GM23338 (cell line): ENCODE measurements around the gene FBN2. TPM values are rescaled to one million over a fixed set of nuclear protein-coding genes. Genes with fewer than 3 reads are reported as not detected.

Experiments used
- ATAC-seq: fragments of 200-7000 bp; cut with Tn5 transposase; 3 replicates; pipeline ENCODE4 v1.9.1; 2020
- DNase-seq: peaks from one replicate; pipeline ENCODE4 v3.0.0-alpha.2; 2015; ENCODE audit warnings: low spot score
- H2AFZ ChIP-seq: fragments of 200-600 bp; sonication (generic); 2 replicates; pipeline ENCODE4 v1.8.0; 2016; ENCODE audit warnings: antibody characterized with exemption, mild to moderate bottlenecking, moderate library complexity
- H3F3A ChIP-seq: fragments of 200-600 bp; sonication (generic); replicated peaks from 2 replicates; pipeline ENCODE4 v1.8.0; 2017; ENCODE audit warnings: antibody characterized with exemption, mixed run types, low read depth
- H3K27ac ChIP-seq: fragments of 200-600 bp; sonication (generic); 2 replicates; pipeline ENCODE4 v1.6.1; 2016; ENCODE audit warnings: low read depth
- H3K27me3 ChIP-seq: fragments of 200-600 bp; sonication (generic); 2 replicates; pipeline ENCODE4 v1.8.0; 2016; ENCODE audit warnings: mild to moderate bottlenecking, mixed run types, moderate library complexity; ENCODE audit not compliant: insufficient read depth
- H3K36me3 ChIP-seq: fragments of 200-600 bp; sonication (generic); 2 replicates; pipeline ENCODE4 v1.8.0; 2016; ENCODE audit warnings: mild to moderate bottlenecking; ENCODE audit not compliant: insufficient read depth
- H3K4me1 ChIP-seq: fragments of 200-600 bp; sonication (generic); 2 replicates; pipeline ENCODE4 v1.8.0; 2016; ENCODE audit warnings: mild to moderate bottlenecking, moderate library complexity; ENCODE audit not compliant: insufficient read depth
- H3K4me2 ChIP-seq: fragments of 200-600 bp; sonication (generic); 2 replicates; pipeline ENCODE4 v1.7.1; 2017; ENCODE audit warnings: mixed run types
- H3K4me3 ChIP-seq: fragments of 200-600 bp; sonication (generic); 2 replicates; pipeline ENCODE4 v1.6.1; 2016; ENCODE audit warnings: mixed run types
- H3K79me2 ChIP-seq: fragments of 200-600 bp; sonication (generic); replicated peaks from 2 replicates; pipeline ENCODE4 v1.8.0; 2017; ENCODE audit warnings: mild to moderate bottlenecking; ENCODE audit not compliant: insufficient read depth
- H3K9me2 ChIP-seq: fragments of 200-600 bp; sonication (generic); 2 replicates; pipeline ENCODE4 v1.8.0; 2017; ENCODE audit not compliant: insufficient read depth
- H4K20me1 ChIP-seq: fragments of 200-600 bp; sonication (generic); replicated peaks from 2 replicates; pipeline ENCODE4 v1.8.0; 2017; ENCODE audit warnings: mild to moderate bottlenecking; ENCODE audit not compliant: insufficient read depth
- H3K27ac Mint-ChIP-seq: 2 replicates; pipeline ENCODE4 v1.8.0; 2020; ENCODE audit warnings: inconsistent platforms, mild to moderate bottlenecking, moderate library complexity, mixed read lengths
- H3K27me3 Mint-ChIP-seq: 3 replicates; pipeline ENCODE4 v1.8.0; 2022; ENCODE audit warnings: low read depth, mild to moderate bottlenecking, moderate library complexity, mixed read lengths, inconsistent platforms; ENCODE audit not compliant: insufficient read depth, poor library complexity
- H3K36me3 Mint-ChIP-seq: 3 replicates; pipeline ENCODE4 v1.8.0; 2021; ENCODE audit warnings: low read depth, mild to moderate bottlenecking, inconsistent platforms, moderate library complexity, mixed read lengths
- H3K4me1 Mint-ChIP-seq: 3 replicates; pipeline ENCODE4 v1.8.0; 2020; ENCODE audit warnings: mild to moderate bottlenecking, inconsistent platforms, mixed read lengths
- H3K4me3 Mint-ChIP-seq: 3 replicates; pipeline ENCODE4 v1.8.0; 2021; ENCODE audit warnings: moderate library complexity, mild to moderate bottlenecking, inconsistent platforms, mixed read lengths
- H3K9me3 Mint-ChIP-seq: 3 replicates; pipeline ENCODE4 v1.8.0; 2020; ENCODE audit warnings: moderate library complexity, mild to moderate bottlenecking, inconsistent platforms, mixed read lengths
- CREB1 ChIP-seq: fragments of 250-450 bp; sonication (Bioruptor Pico); IDR thresholded peaks from 2 replicates; pipeline ENCODE4 v1.5.0; 2020; ENCODE audit warnings: low read depth, mild to moderate bottlenecking, moderate library complexity
- CTCF ChIP-seq, 2 experiments: fragments of 200-600 bp in 1 of 2; sonication (generic) in 1 of 2; conservative IDR thresholded peaks; 2 replicates each; pipeline versions ENCODE4 v1.5.1 to v1.6.1; 2016 to 2017; ENCODE audit warnings: antibody characterized with exemption in 2 of 2, low read depth in 2 of 2, mild to moderate bottlenecking in 2 of 2, moderate library complexity in 1 of 2
- ETS1 ChIP-seq: IDR thresholded peaks from 2 replicates; pipeline ENCODE4 v1.6.1; 2016; ENCODE audit warnings: antibody characterized with exemption
- EZH2 ChIP-seq: fragments of 200-600 bp; sonication (generic); IDR thresholded peaks from one replicate; pipeline ENCODE4 v1.8.0; 2017; ENCODE audit warnings: antibody characterized with exemption, mild to moderate bottlenecking, low read depth; ENCODE audit not compliant: unreplicated experiment
- EZH2phosphoT487 ChIP-seq: fragments of 200-600 bp; sonication (generic); IDR thresholded peaks from one replicate; pipeline ENCODE4 v1.8.1; 2018; ENCODE audit warnings: antibody characterized with exemption; ENCODE audit not compliant: unreplicated experiment
- JUNB ChIP-seq: IDR thresholded peaks from one replicate; pipeline ENCODE4 v1.6.1; 2016; ENCODE audit warnings: antibody characterized with exemption; ENCODE audit not compliant: unreplicated experiment
- NANOG ChIP-seq: IDR thresholded peaks from 2 replicates; pipeline ENCODE4 v1.6.1; 2016; ENCODE audit warnings: antibody characterized with exemption, borderline replicate concordance
- POLR2AphosphoS5 ChIP-seq: IDR thresholded peaks from 2 replicates; pipeline ENCODE4 v1.6.1; 2016; ENCODE audit warnings: antibody characterized with exemption, low read depth
- STAT1 ChIP-seq: IDR thresholded peaks from one replicate; pipeline ENCODE4 v1.6.1; 2016; ENCODE audit warnings: antibody characterized with exemption; ENCODE audit not compliant: unreplicated experiment
- ZNF114 ChIP-seq: fragments of 250-450 bp; sonication (Bioruptor Pico); IDR thresholded peaks from 2 replicates; pipeline ENCODE4 v1.5.0; 2020; ENCODE audit warnings: mild to moderate bottlenecking, moderate library complexity
- ZNF331 ChIP-seq: fragments of 250-450 bp; sonication (Bioruptor Pico); IDR thresholded peaks from 2 replicates; pipeline ENCODE4 v1.5.0; 2020; ENCODE audit warnings: low read depth, mild to moderate bottlenecking, moderate library complexity
- ZNF462 ChIP-seq: fragments of 250-450 bp; sonication (Bioruptor Pico); IDR thresholded peaks from 2 replicates; pipeline ENCODE4 v1.5.0; 2020; ENCODE audit warnings: mild to moderate bottlenecking, moderate library complexity
- polyA plus RNA-seq: library from polyadenylated mRNA; unstranded; fragments of >200 nt; fragmentation: Nextera tagmentation; extraction: Ambion mirVana; gene quantifications from 2 replicates; pipeline ENCODE4 v1.2.1, GENCODE V29; 2016
- total RNA-seq: library from RNA; depleted of rRNA; stranded (reverse); fragments of >200 nt; shearing (Covaris generic); gene quantifications from 2 replicates; pipeline ENCODE4 v1.2.3, GENCODE V29; 2014

The FBN2 gene
- total and polyA plus RNA-seq, 2 experiments from 2014 or later, result 2.6 to 13.6 TPM

- H3K79me2 ChIP-seq, result no peaks in the 10 kb centered on the region
- no peaks in the 10 kb centered on the region for H3K27me3 Mint-ChIP-seq
- no peaks in the 10 kb centered on the region for H4K20me1 ChIP-seq
- H3K36me3 ChIP-seq, result no peaks in the 10 kb centered on the region
- H3K27ac Mint-ChIP-seq, result no peak overlapping the region
- H3K4me1 Mint-ChIP-seq, result no peaks in the 10 kb centered on the region
- H3K4me1 ChIP-seq, result no peaks in the 10 kb centered on the region
- ATAC-seq, result no peak
- H3K4me3 ChIP-seq, result no peak overlapping the region
- no peak overlapping the region for H3K4me3 Mint-ChIP-seq
- DNase-seq, result no peak
- H3K27me3 ChIP-seq, result no peaks in the 10 kb centered on the region
- H3K4me2 ChIP-seq, result no peak overlapping the region
- no peak overlapping the region for H2AFZ ChIP-seq
- H3K9me2 ChIP-seq, result 0 out of 2 replicates have a peak, but pooled peaks cover 3% of the 10 kb centered on the region
- no peaks in the 10 kb centered on the region for H3K9me3 Mint-ChIP-seq
- no peaks in the 10 kb centered on the region for H3F3A ChIP-seq
- H3K27ac ChIP-seq, result no peak overlapping the region
- peaks cover 10% of the 10 kb centered on the region; the same call in 1 of the 3 replicates for H3K36me3 Mint-ChIP-seq
- TF ChIP-seq EZH2phosphoT487 (no peak), JUNB (no peak), ETS1 (no peak), CTCF (conservative IDR thresholded peaks at IDR 0.05; ENCODE audit: low read depth in 2 of 2) (no peak), ZNF331 (CRISPR knock-in tag) (no peak)
Observed at GRCh38 chr5:128466554-128466953, 71.5 kb downstream of the FBN2 start.

GRCh38 chr5:128464596-128464995 is 73.4 kb downstream of the FBN2 start:
- Histone ChIP-seq H3F3A (no peaks in the 10 kb centered on the region), H3K4me1 (no peaks in the 10 kb centered on the region), H3K27ac (no peak overlapping the region), H4K20me1 (no peaks in the 10 kb centered on the region), H3K4me3 (no peak overlapping the region), H3K36me3 (no peaks in the 10 kb centered on the region), H3K27me3 (no peaks in the 10 kb centered on the region), H2AFZ (no peak overlapping the region), H3K4me2 (no peak overlapping the region), H3K79me2 (no peaks in the 10 kb centered on the region), H3K9me2 (no peaks in the 10 kb centered on the region)
- no peak overlapping the region for H3K4me3 Mint-ChIP-seq
- ATAC-seq, result no peak
- TF ChIP-seq ZNF114 (CRISPR knock-in tag) (no peak), CREB1 (CRISPR knock-in tag) (no peak), POLR2AphosphoS5 (no peak), NANOG (no peak), ZNF462 (CRISPR knock-in tag) (no peak), STAT1 (no peak), EZH2 (no peak), EZH2phosphoT487 (no peak), ETS1 (no peak)
- peaks cover 12% of the 10 kb centered on the region; the same call in 1 of the 3 replicates for H3K9me3 Mint-ChIP-seq
- no peak for DNase-seq
- H3K27ac Mint-ChIP-seq, result no peak overlapping the region; the same call in 1 of the 2 replicates
- peaks cover 21% of the 10 kb centered on the region; the same call in 2 of the 3 replicates for H3K36me3 Mint-ChIP-seq
- H3K27me3 Mint-ChIP-seq, result no peaks in the 10 kb centered on the region
- H3K4me1 Mint-ChIP-seq, result no peaks in the 10 kb centered on the region
